GM23338 (cell line): ENCODE measurements around the gene EPHA8. TPM values are rescaled to one million over a fixed set of nuclear protein-coding genes. Genes with fewer than 3 reads are reported as not detected.

Experiments used
- ATAC-seq: fragments of 200-7000 bp; cut with Tn5 transposase; 3 replicates; pipeline ENCODE4 v1.9.1; 2020
- DNase-seq: peaks from one replicate; pipeline ENCODE4 v3.0.0-alpha.2; 2015; ENCODE audit warnings: low spot score
- H2AFZ ChIP-seq: fragments of 200-600 bp; sonication (generic); 2 replicates; pipeline ENCODE4 v1.8.0; 2016; ENCODE audit warnings: antibody characterized with exemption, mild to moderate bottlenecking, moderate library complexity
- H3F3A ChIP-seq: fragments of 200-600 bp; sonication (generic); replicated peaks from 2 replicates; pipeline ENCODE4 v1.8.0; 2017; ENCODE audit warnings: antibody characterized with exemption, mixed run types, low read depth
- H3K27ac ChIP-seq: fragments of 200-600 bp; sonication (generic); 2 replicates; pipeline ENCODE4 v1.6.1; 2016; ENCODE audit warnings: low read depth
- H3K27me3 ChIP-seq: fragments of 200-600 bp; sonication (generic); 2 replicates; pipeline ENCODE4 v1.8.0; 2016; ENCODE audit warnings: mild to moderate bottlenecking, mixed run types, moderate library complexity; ENCODE audit not compliant: insufficient read depth
- H3K36me3 ChIP-seq: fragments of 200-600 bp; sonication (generic); 2 replicates; pipeline ENCODE4 v1.8.0; 2016; ENCODE audit warnings: mild to moderate bottlenecking; ENCODE audit not compliant: insufficient read depth
- H3K4me1 ChIP-seq: fragments of 200-600 bp; sonication (generic); 2 replicates; pipeline ENCODE4 v1.8.0; 2016; ENCODE audit warnings: mild to moderate bottlenecking, moderate library complexity; ENCODE audit not compliant: insufficient read depth
- H3K4me2 ChIP-seq: fragments of 200-600 bp; sonication (generic); 2 replicates; pipeline ENCODE4 v1.7.1; 2017; ENCODE audit warnings: mixed run types
- H3K4me3 ChIP-seq: fragments of 200-600 bp; sonication (generic); 2 replicates; pipeline ENCODE4 v1.6.1; 2016; ENCODE audit warnings: mixed run types
- H3K79me2 ChIP-seq: fragments of 200-600 bp; sonication (generic); replicated peaks from 2 replicates; pipeline ENCODE4 v1.8.0; 2017; ENCODE audit warnings: mild to moderate bottlenecking; ENCODE audit not compliant: insufficient read depth
- H3K9me2 ChIP-seq: fragments of 200-600 bp; sonication (generic); 2 replicates; pipeline ENCODE4 v1.8.0; 2017; ENCODE audit not compliant: insufficient read depth
- H4K20me1 ChIP-seq: fragments of 200-600 bp; sonication (generic); replicated peaks from 2 replicates; pipeline ENCODE4 v1.8.0; 2017; ENCODE audit warnings: mild to moderate bottlenecking; ENCODE audit not compliant: insufficient read depth
- H3K27ac Mint-ChIP-seq: 2 replicates; pipeline ENCODE4 v1.8.0; 2020; ENCODE audit warnings: inconsistent platforms, mild to moderate bottlenecking, moderate library complexity, mixed read lengths
- H3K27me3 Mint-ChIP-seq: 3 replicates; pipeline ENCODE4 v1.8.0; 2022; ENCODE audit warnings: low read depth, mild to moderate bottlenecking, moderate library complexity, mixed read lengths, inconsistent platforms; ENCODE audit not compliant: insufficient read depth, poor library complexity
- H3K36me3 Mint-ChIP-seq: 3 replicates; pipeline ENCODE4 v1.8.0; 2021; ENCODE audit warnings: low read depth, mild to moderate bottlenecking, inconsistent platforms, moderate library complexity, mixed read lengths
- H3K4me1 Mint-ChIP-seq: 3 replicates; pipeline ENCODE4 v1.8.0; 2020; ENCODE audit warnings: mild to moderate bottlenecking, inconsistent platforms, mixed read lengths
- H3K4me3 Mint-ChIP-seq: 3 replicates; pipeline ENCODE4 v1.8.0; 2021; ENCODE audit warnings: moderate library complexity, mild to moderate bottlenecking, inconsistent platforms, mixed read lengths
- H3K9me3 Mint-ChIP-seq: 3 replicates; pipeline ENCODE4 v1.8.0; 2020; ENCODE audit warnings: moderate library complexity, mild to moderate bottlenecking, inconsistent platforms, mixed read lengths
- CREB1 ChIP-seq: fragments of 250-450 bp; sonication (Bioruptor Pico); IDR thresholded peaks from 2 replicates; pipeline ENCODE4 v1.5.0; 2020; ENCODE audit warnings: low read depth, mild to moderate bottlenecking, moderate library complexity
- CTCF ChIP-seq, 2 experiments: fragments of 200-600 bp in 1 of 2; sonication (generic) in 1 of 2; conservative IDR thresholded peaks; 2 replicates each; pipeline versions ENCODE4 v1.5.1 to v1.6.1; 2016 to 2017; ENCODE audit warnings: antibody characterized with exemption in 2 of 2, low read depth in 2 of 2, mild to moderate bottlenecking in 2 of 2, moderate library complexity in 1 of 2
- ETS1 ChIP-seq: IDR thresholded peaks from 2 replicates; pipeline ENCODE4 v1.6.1; 2016; ENCODE audit warnings: antibody characterized with exemption
- EZH2phosphoT487 ChIP-seq: fragments of 200-600 bp; sonication (generic); IDR thresholded peaks from one replicate; pipeline ENCODE4 v1.8.1; 2018; ENCODE audit warnings: antibody characterized with exemption; ENCODE audit not compliant: unreplicated experiment
- JUNB ChIP-seq: IDR thresholded peaks from one replicate; pipeline ENCODE4 v1.6.1; 2016; ENCODE audit warnings: antibody characterized with exemption; ENCODE audit not compliant: unreplicated experiment
- NANOG ChIP-seq: IDR thresholded peaks from 2 replicates; pipeline ENCODE4 v1.6.1; 2016; ENCODE audit warnings: antibody characterized with exemption, borderline replicate concordance
- POLR2AphosphoS5 ChIP-seq: IDR thresholded peaks from 2 replicates; pipeline ENCODE4 v1.6.1; 2016; ENCODE audit warnings: antibody characterized with exemption, low read depth
- REST ChIP-seq: IDR thresholded peaks from one replicate; pipeline ENCODE4 v1.6.1; 2018; ENCODE audit warnings: antibody characterized with exemption; ENCODE audit not compliant: unreplicated experiment
- STAT1 ChIP-seq: IDR thresholded peaks from one replicate; pipeline ENCODE4 v1.6.1; 2016; ENCODE audit warnings: antibody characterized with exemption; ENCODE audit not compliant: unreplicated experiment
- ZNF114 ChIP-seq: fragments of 250-450 bp; sonication (Bioruptor Pico); IDR thresholded peaks from 2 replicates; pipeline ENCODE4 v1.5.0; 2020; ENCODE audit warnings: mild to moderate bottlenecking, moderate library complexity
- ZNF331 ChIP-seq: fragments of 250-450 bp; sonication (Bioruptor Pico); IDR thresholded peaks from 2 replicates; pipeline ENCODE4 v1.5.0; 2020; ENCODE audit warnings: low read depth, mild to moderate bottlenecking, moderate library complexity
- polyA plus RNA-seq: library from polyadenylated mRNA; unstranded; fragments of >200 nt; fragmentation: Nextera tagmentation; extraction: Ambion mirVana; gene quantifications from 2 replicates; pipeline ENCODE4 v1.2.1, GENCODE V29; 2016
- total RNA-seq: library from RNA; depleted of rRNA; stranded (reverse); fragments of >200 nt; shearing (Covaris generic); gene quantifications from 2 replicates; pipeline ENCODE4 v1.2.3, GENCODE V29; 2014

The EPHA8 gene
- total and polyA plus RNA-seq, 2 experiments from 2014 or later = 2.3 to 5.0 TPM

GRCh38 chr1:22582661-22583635 is 19.7 kb downstream of the EPHA8 start:
- TF ChIP-seq CTCF (conservative IDR thresholded peaks at IDR 0.05; ENCODE audit: low read depth in 2 of 2) (no peak), ZNF114 (CRISPR knock-in tag) (no peak), STAT1 (no peak), CREB1 (CRISPR knock-in tag) (no peak), JUNB (no peak), POLR2AphosphoS5 (no peak)
- H3F3A ChIP-seq = peaks cover 16% of the 10 kb centered on the region
- no peaks in the 10 kb centered on the region for H4K20me1 ChIP-seq
- DNase-seq (no peak), ATAC-seq (no peak)
- peaks cover 4% of the 10 kb centered on the region; the same call in 1 of the 3 replicates for H3K4me1 Mint-ChIP-seq
- no peaks in the 10 kb centered on the region for H3K27me3 ChIP-seq
- H3K4me1 ChIP-seq = no peaks in the 10 kb centered on the region
- no peak overlapping the region for H3K4me2 ChIP-seq
- H3K4me3 ChIP-seq = no peak overlapping the region
- no peak overlapping the region for H2AFZ ChIP-seq
- peaks cover 17% of the 10 kb centered on the region for H3K9me3 Mint-ChIP-seq
- peaks cover 8% of the 10 kb centered on the region; the same call in 2 of the 3 replicates for H3K36me3 Mint-ChIP-seq
- H3K27ac ChIP-seq = no peak overlapping the region
- H3K36me3 ChIP-seq = no peaks in the 10 kb centered on the region
- 0 out of 2 replicates have a peak, but pooled peaks cover 3% of the 10 kb centered on the region for H3K9me2 ChIP-seq
- 0 out of 2 replicates have a peak overlapping the region, but pooled peaks have one; percentile 37 for H3K27ac Mint-ChIP-seq
- H3K79me2 ChIP-seq = no peaks in the 10 kb centered on the region
- peaks cover 3% of the 10 kb centered on the region for H3K27me3 Mint-ChIP-seq
- no peak overlapping the region for H3K4me3 Mint-ChIP-seq

- peaks cover 5% of the 10 kb centered on the region; the same call in 2 of the 3 replicates for H3K9me3 Mint-ChIP-seq
- H3K27me3 Mint-ChIP-seq = peaks cover 1% of the 10 kb centered on the region
- H3K4me1 ChIP-seq = no peaks in the 10 kb centered on the region
- no peak overlapping the region for H3K4me3 Mint-ChIP-seq
- H3K36me3 ChIP-seq = no peaks in the 10 kb centered on the region
- peaks cover 4% of the 10 kb centered on the region; the same call in 1 of the 3 replicates for H3K4me1 Mint-ChIP-seq
- no peak overlapping the region for H3K4me3 ChIP-seq
- no peaks in the 10 kb centered on the region for H3K27me3 ChIP-seq
- peak; percentile 16; the same call in 2 of the 3 replicates for ATAC-seq
- H3K27ac ChIP-seq = no peak overlapping the region
- H3K4me2 ChIP-seq = no peak overlapping the region
- H3K9me2 ChIP-seq = no peaks in the 10 kb centered on the region
- no peak for DNase-seq
- H3K36me3 Mint-ChIP-seq = no peaks in the 10 kb centered on the region; the same call in 2 of the 3 replicates
- H3K79me2 ChIP-seq = no peaks in the 10 kb centered on the region
- H3K27ac Mint-ChIP-seq = no peak overlapping the region
- H4K20me1 ChIP-seq = no peaks in the 10 kb centered on the region
- H2AFZ ChIP-seq = no peak overlapping the region
- peaks cover 5% of the 10 kb centered on the region for H3F3A ChIP-seq
- TF ChIP-seq POLR2AphosphoS5 (no peak), CTCF (conservative IDR thresholded peaks at IDR 0.05; ENCODE audit: low read depth in 2 of 2) (no peak), CREB1 (CRISPR knock-in tag) (no peak), NANOG (no peak), STAT1 (no peak), REST (no peak), ETS1 (no peak), EZH2phosphoT487 (no peak), JUNB (no peak), ZNF331 (CRISPR knock-in tag) (no peak)
Measured at GRCh38 chr1:22584001-22584562, 20.8 kb downstream of the EPHA8 start.
